Left ventricle myocardium superior (tissue), 1 donor: ENCODE results near the gene SEC62. TPM values are rescaled to one million over a fixed set of nuclear protein-coding genes. Genes with fewer than 3 reads are reported as not detected.
"Not testable (repeated sequence)": the region's sequence is repeated elsewhere in the genome, so short reads cannot be mapped to it uniquely, and the experiment has no call there.

Experiments used
- ATAC-seq: fragments of 200-7000 bp; cut with Tn5 transposase; one replicate; pipeline ENCODE4 v1.9.1; 2020; ENCODE audit warnings: mild to moderate bottlenecking, moderate library complexity
- DNase-seq: peaks from one replicate; pipeline ENCODE4 v3.0.0-alpha.2; 2020
- intact Hi-C: fragments of 100-400 bp; cut with micrococcal nuclease; formaldehyde crosslinking; loops from one replicate; pipeline ENCODE4 v1.11.0; 2022
- total RNA-seq: library from RNA; stranded (reverse); fragmentation: NEBNext Ultra II Directional; extraction: Animal tissue kit (Norgen Biotek cat#: 25700); gene quantifications from one replicate; pipeline ENCODE4 v1.2.1, GENCODE V29; 2021
- donor health status: DM: no; HTN: yes; CAD: no; lungs with severe emphysema.

Gene SEC62
- total RNA-seq, 1 donor from 2014 or later = 79.0 TPM

- intact Hi-C loops = no loop called here
- no peak for ATAC-seq
- DNase-seq = no peak
Measured at GRCh38 chr3:170007031-170007663, 40.5 kb downstream of the SEC62 start.

- intact Hi-C loops = no loop called here
- no peak for DNase-seq
- ATAC-seq = no peak
Measured at GRCh38 chr3:170010498-170010897, 43.9 kb downstream of the SEC62 start.

GRCh38 chr3:170012683-170013400 is 46.2 kb downstream of the SEC62 start:
- DNase-seq = no peak
- no peak for ATAC-seq
- intact Hi-C loops = no loop called here

DNA sequence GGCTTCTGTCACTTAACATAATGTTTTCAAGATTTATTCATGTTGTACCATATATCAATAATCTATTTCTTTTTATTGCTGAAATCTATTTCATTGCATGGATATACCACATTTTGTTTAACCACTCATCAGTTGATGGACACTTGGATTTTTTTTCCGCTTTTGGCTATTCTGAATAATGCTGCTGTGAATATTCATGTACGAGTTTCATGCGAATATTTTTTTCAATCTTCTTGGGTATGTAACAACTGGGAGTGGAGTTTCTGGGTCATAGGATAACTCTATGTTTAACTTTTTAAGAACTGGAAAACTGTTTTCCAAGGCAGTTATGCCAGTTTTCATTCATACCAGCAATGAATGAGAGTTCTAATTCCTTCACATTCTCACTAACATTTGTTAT is 49.5 kb downstream of the SEC62 start:
- intact Hi-C loops = no loop called here
- ATAC-seq (no peak), DNase-seq (no peak)

DNA sequence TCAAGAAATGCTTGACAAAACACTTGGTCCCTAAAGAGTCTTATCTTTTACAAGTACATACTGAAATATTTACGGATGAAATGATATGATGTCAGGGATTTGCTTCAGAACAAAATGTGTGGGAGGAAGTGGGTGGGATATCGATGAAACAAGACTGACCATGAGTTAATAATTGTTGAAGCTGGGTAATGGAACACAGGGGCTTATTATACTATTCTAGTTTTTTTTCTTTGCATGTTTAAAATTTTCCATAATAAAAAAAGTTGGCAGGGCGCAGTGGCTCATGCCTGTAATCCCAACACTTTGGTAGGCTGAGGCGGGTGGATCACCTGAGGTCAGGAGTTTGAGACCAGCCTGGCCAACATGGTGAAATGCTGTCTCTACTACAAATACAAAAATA is 52.7 kb downstream of the SEC62 start:
- DNase-seq, intact Hi-C loops: not testable (repeated sequence)

DNA sequence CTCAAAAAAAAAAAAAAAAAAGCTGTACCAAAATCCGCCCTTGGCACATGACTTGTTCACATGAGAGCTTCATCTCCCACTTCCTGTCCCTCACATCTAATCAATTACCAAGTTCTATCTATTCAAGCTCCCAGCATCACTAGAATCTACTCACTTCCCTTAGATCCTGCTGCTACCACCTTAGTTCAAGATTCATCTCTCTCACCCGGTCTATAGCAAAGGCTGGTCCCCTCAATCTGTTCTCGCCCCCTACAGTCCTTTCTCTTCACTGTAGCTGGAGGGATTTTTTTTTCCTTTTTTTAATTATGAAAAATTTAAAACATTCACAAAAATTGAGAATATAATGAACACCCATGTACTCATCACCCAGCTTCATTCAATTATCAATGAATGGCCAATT is 54.5 kb downstream of the SEC62 start:
- DNase-seq = no peak
- intact Hi-C loops = no loop called here
- ATAC-seq = no peak

More for the DNA sequence above, 52.7 kb downstream of the SEC62 start:
- not testable (repeated sequence) for ATAC-seq

GRCh38 chr3:170022336-170022735 is 55.7 kb downstream of the SEC62 start:
- no peak for DNase-seq
- no peak for ATAC-seq
- intact Hi-C loops = no loop called here

GRCh38 chr3:170023165-170023564 is 56.6 kb downstream of the SEC62 start:
- intact Hi-C loops = no loop called here
- no peak for DNase-seq
- no peak for ATAC-seq

- intact Hi-C loops = no loop called here
- ATAC-seq (no peak), DNase-seq (no peak)
Measured at GRCh38 chr3:170024581-170024980, 58.0 kb downstream of the SEC62 start.

DNA sequence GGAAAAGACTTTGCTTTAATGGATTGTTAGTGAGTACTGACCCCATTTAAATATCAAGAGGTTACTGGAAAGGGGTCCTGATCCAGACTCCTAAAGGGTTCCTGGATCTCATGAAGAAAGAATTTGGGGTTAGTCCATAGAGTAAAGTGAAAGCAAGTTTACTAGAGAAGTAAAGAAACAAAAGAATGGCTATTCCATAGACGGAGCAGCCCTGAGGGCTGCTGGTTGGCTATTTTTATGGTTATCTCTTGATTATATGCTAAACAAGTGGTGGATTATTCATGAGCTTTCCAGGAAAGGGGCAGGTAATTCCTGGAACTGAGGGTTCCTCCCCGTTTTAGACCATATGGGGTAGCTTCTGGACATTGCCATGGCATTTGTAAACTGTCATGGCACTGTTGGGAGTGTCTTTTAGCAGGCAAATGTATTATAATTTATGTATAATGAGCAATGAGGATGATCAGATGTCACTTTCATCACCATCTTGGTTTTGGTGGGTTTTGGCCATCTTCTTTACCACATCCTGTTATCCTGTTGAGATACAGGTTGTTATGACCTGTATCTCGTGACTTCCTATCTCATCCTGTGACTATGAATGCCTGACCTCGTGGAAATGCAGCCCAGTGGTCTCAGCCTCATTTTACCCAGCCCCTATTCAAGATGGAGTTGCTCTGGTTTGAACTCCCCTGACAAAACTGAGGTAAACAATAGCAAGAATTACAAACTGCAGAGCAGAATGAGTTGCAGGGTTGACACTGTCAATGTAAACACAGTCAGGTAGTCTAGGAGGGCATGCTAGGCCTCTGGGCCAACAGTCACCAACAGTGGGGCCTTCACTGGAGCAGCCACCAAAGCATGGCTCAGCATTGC is 60.9 kb downstream of the SEC62 start:
- DNase-seq (no peak), ATAC-seq (no peak)
- intact Hi-C loops = no loop called here

GRCh38 chr3:170033489-170033888 is 66.9 kb downstream of the SEC62 start:
- DNase-seq (no peak), ATAC-seq (no peak)
- intact Hi-C loops = no loop called here

DNA sequence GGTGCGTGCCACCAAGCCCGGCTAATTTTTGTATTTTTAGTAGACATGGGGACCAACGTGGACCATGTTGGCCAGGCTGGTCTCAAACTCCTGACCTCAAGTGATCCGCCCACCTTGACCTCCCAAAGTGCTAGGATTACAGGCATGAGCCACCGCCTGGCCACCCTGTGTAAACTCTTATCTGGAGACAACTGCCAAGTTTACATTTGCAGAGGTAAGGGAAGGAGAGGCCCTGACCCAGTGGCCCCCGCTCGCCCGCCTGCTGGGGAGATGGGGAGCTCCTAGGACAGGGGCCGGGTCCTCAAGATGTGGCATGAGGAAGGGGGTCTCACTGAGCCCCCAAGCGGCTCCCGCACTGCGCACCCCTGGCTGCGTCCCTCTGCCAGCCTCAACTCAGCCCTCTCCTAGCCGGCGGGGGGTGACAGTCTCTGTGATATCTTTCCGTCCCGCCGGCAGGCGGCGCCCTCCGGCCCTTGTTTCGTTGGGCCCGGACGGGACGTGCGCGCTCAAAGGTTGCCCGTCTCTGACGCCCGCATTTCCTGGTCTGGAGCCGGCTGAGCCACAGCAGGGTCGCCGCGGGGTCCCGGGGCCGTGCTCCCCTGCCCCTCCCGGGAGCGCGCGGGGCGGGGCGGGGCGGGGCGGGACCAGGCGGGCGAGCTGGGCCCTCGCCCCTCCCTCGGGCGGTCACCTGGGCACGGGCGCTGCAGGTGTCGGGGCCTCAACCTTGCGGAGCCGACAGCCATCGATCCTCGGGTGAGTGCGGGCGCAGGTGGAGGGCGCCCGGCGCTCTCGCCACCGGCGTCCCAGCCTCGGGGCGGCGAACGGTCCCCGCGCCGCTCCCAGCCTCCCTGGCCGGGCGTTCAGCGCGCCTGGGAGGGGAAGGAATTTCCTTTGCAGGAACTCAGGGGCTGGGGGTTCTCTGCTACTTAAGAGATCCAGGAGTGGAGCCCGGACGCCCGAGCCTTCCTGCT is 71.1 kb downstream of the SEC62 start, which contains the start of gene GPR160:
GPR160 (plus strand) TSS at position 533 of the 971 bp plus-strand sequence. CDS start 45,978 bp downstream, outside the sequence.
- ATAC-seq = peak; percentile 88
- intact Hi-C loops = no loop called here

DNA sequence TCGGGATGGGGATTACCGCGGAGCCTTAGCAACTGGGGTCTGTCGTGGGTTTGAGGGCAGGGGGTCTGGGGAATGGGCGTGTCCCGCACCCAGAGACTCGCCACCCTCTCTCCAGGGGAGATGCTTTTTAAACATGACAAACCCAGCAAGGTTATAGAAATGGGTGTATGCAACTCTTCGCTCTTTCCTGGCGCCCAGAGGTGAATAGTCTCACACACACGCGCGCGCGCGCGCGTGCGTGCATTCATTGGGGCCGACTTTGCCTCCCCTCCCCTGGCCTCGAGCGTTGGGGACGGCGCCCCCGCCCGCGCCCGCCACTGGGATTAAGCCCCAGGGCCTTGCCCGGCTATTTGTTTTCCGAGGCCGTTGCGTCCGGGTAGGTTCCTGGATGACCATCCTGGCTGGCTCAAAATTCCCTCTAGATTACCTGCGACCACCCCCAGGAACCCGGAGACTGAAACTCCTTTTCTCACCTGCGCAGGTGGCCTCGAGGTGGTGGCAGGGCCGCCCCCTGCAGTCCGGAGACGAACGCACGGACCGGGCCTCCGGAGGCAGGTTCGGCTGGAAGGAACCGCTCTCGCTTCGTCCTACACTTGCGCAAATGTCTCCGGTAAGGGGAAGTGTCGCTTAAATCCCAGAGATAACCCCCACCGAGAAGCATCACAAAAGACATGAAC is 72.0 kb downstream of the SEC62 start:
- intact Hi-C loops = no loop called here
- no peak for ATAC-seq
- DNase-seq = no peak

More for the DNA sequence above, 71.1 kb downstream of the SEC62 start, which contains the start of gene GPR160:
- DNase-seq = peak; percentile 83

DNA sequence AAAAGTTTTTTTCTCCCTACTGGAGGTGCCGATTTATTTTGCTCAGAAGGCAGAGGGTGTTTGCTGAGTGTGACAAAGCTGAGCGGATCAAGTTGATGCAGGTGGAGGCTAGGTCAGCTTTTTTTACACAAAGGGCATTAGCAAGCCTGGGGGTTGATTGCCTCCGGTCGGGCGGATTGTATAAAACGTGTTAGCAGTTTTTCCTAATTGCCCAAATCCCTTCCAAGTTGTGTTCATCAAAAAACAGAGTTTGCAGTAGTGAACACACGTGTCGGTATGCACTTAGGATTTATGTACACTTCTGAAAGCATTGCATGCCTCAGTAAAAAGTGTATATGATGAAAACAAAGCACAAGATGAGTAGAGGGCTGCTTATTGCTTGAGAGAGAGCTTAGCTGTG is 73.8 kb downstream of the SEC62 start:
- intact Hi-C loops = no loop called here
- ATAC-seq = no peak
- DNase-seq = no peak

GRCh38 chr3:170043506-170043905 is 76.9 kb downstream of the SEC62 start:
- no peak for DNase-seq
- intact Hi-C loops = no loop called here
- ATAC-seq = no peak

DNA sequence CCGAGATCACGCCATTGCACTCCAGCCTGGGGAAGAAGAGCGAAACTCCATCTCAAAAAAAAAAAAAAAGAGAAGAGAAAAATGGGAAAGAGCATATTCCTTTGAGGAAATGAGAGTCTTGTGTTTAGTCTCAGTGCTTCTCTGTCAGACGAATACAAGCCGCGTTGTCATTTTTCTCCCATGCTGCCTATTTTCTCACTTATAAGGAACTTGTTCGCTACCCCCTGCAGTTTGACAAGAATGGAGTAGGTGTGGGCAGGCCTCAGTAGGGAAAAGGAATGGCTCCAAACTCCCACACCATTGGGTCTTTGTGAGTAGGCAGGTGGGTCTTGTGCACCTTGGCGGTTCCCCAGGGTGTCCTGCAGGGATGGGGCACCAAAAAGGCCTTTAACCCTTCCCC is 77.7 kb downstream of the SEC62 start:
- intact Hi-C loops = no loop called here
- ATAC-seq (no peak), DNase-seq (no peak)

DNA sequence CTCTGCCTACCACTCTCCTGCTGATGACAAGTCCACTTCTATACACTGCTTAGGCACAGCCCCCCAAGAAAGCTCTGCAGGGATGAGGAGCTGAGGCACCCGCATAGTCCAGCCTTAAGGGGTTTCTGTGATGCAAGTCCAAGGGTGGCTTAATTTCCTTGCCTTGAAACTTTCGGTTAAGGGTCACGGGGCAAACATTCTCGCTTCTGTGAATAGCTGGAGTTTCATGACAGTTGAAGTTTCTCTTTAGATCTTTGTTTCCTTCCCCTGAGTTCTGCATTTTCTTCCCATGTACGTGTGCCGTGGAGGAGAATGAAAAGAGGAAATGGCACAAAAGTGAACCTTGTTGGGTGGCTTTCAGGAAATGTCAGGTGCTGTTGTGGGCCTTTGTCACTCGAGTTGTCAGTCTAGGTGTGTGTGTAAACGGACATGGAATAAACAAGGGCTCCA is 78.2 kb downstream of the SEC62 start:
- ATAC-seq (peak; percentile 18), DNase-seq (no peak)
- intact Hi-C loops = no loop called here
